Measurements from ENCODE around the gene MXRA8.

Gene MXRA8

DNA sequence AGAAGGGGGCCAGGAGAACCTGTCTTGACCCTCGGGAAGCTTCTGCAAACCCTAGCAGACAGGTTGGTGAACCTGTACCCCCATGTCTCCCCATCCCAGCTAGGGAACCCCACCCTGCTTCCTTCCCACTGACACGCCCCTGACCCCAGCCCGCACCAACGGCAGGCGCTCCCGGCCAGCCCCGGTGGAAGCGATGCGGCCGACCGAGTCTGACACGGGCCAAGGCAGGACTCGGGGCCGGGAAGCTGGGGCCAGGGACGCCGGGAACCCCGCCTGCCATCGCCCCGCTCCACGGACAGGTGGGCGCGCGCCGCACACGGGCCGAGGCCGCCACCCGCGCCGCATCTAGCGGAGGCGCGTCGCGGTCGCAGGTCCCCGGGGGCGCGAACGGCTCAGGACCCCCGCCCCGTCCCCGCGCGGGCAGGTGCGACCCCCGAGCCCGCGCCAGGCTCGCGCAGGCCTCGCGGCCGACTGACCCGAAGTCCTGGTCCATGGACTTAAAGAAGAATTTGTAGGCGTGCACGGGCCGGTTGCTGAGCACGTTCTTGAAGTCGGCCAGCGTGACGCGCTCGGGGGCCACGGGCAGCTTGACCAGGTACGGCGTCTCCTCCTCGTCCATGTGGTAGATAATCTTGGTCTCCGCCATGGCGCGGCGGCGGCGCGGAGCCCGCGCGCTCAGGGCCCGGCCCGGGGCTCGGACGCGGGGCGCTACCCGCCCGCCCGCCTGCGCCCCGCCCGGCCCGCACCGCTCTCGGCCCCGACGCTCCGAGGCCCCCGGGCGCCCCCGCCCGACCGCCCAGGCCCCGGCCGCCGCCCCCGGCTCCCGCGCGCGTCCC lies 9.7 kb downstream of the MXRA8 start:
- no peak for DNase-seq

DNA sequence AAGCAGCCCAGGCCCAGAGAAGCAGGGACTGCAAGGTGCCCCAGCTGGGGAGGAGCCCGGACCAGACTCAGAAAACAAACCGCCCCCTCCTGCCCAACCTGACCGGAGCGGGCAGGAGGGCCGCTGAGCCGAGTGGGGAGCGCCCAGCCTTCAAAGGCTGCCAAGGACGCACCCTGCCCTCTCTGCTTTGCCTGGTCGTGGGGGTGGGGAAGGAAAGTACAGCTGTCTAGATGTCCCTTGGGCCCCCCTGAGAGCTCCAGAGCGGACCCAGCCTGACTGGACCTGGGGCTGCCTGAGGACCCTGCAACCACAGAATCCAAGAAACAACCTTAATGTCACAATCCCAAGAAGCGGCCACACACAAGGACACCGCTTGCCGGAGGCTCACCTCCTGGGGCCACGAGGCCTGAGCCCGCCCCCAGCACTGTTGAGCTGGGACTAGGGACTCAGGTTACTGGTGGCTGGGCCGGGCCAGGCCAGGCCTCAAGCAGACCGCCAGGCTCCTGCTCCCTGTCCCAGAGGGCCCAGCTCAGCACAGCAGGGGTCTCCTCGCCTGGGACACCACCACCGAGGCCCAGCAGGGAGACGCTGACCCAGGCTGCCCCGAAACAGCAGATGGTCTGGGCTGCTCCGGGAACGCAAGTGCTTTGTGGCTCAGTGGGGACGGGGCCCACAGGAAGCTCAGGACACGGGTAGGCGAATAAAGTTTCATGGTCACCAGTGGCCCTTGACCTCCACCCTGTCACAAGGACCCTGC lies 10.5 kb downstream of the MXRA8 start:
- peak; percentile 88 for DNase-seq

DNA sequence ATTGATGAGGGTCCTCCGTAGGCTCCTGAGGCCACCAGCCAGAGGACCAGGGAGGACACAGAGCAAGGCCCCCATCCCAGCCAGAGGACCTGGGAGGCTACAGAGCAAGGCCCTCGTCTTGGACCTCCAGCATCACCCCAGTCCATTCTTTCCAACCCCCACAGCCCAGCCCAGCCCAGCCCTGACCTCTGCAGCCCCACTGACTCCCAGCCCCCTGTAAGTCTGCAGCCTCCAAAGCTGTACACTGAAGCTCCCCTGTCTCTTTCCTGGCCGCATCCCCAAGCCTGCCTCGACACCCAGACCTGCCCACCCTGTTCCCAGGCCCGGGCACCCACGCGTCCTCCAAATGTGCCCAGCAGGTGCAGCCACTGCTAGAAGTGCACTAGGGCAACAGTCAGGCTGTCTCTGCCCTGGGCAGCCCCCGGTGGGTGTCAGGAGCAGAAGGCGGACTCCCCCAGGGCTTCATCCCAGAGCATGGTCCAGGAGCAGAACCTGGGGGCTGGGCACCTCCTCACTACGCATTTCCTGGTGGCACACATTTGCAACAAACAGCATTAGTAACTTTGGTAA lies 11.2 kb downstream of the MXRA8 start:
- no peak for DNase-seq

DNA sequence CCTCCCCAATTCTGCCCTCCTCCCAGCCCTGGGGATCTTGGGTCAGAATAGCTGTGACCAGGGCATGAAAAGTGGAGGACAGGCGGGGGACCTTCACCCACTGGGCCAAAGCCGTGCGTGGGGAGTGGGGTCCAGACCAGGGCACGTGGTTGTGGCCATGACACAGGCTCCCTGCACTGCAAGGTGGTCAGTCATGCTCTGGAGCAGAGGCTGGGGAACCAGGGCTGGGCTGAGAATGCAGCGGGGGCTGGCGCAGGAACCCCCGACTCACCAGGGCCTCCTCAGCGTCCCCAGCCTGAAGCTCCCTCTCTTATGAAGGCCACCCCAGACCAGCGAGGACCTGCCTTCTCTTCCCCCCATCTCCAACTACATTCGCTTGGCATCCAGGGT lies 11.9 kb downstream of the MXRA8 start:
- DNase-seq = no peak

DNA sequence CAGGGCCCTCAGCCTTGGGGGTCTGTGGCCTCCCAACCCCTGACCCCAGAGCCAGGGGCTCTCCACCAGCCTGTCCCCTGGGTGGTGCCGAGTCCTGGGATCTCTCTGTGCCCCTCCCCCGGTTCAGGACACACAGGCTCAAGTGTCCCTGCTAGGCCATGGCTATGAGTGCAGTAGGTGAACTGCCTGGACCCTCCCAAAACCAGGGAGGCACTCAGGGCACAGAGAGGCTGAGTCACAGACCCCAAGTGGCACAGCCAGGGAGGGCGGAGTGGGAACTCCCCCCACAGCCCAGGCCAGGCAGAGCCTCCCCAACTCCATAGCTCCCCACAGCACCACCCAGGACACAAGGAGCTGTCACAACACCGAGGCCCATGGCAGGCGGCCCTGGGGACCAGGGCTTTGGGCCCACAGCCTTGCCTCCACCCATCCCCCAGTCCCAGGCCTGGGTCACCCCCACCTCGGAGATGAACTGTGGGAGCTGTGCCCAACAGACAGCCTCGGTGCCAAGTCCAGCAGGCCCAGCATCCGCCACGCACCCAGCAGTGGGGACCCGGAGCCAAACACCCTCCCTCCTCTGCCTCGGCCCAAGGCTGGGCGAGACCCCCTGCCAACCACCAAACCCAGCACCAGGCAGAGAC lies 12.4 kb downstream of the MXRA8 start:
- DNase-seq = no peak

DNA sequence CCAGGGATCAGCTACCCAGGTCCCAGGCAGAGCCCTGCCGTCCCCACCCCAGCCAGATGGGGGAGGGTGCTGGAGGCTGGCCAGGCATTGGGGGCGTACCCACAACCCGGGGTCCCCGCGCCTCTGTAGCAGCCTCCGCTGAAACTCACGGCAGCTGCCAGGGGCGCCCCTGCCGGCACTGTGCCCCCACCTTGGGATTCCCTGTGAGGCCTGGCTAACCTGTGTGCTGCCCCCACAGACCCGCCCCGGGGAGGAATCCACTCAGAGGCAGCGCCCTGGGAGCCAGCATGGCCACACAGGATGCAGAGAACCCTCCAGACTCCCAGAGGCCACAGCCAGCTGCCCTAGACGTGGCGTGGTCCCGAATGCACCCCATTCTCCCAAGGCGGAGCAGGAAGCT lies 13.0 kb downstream of the MXRA8 start:
- DNase-seq = no peak

DNA sequence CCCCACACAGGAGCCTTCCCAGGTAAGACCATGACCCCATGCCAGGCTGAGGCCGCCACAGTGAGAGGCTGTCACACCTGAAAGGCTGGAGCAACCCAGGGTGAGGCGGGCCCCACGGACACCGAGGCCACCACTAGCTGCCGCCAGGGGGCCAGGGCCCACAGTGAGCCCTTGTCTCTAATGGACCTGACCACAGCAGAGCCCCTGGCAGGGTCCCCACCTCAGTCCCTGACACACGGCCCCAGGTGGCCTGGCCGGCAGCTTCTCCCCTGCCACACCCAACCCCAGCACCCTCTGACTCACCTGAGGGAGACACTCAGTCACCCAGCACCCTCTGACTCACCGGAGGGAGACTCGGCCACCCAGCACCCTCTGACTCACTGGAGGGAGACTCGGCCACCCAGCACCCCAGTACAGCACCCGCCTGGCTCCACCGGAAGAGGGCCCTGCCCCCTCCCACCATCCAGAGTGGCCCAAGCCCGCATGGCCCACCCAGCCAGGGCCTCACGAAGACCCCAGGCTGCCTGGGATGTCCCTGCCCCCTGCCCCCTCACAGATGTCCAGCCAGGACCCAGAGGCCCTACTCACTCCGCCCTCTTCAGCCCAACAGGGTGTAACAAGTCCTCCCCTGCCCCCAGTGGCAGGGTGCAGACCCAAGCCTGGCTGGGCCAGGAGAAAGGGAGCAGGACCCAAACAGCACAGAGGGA lies 13.5 kb downstream of the MXRA8 start:
- DNase-seq = no peak

DNA sequence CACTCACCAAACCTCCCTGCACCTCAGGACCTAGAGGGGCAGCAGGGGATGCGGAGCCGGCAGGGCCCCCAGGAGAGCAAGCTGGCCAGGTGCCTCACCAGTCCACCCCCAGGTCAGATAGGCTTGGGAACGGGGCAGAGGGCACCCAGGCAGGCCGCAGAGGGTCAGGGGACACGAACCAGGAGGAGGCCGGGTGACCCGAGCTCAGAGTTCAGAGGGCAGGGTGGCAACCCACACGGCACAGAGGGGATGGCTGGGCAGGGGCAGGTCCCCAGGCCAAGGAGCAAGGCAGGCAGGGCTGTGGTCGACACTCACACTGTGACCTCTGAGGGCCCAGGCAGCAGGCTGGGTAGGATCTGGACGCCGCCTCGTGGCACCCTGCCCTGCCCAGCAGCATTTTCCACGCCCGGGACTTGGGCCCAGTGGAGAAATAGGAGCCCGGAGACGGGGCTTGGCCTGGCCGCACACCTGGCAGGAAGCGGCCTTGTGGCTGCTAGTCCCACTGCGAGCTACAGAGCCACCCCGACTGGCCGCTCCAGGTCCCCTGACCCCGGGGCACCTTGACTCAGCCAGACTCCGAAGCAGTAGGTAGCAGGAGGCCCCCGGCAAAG lies 14.4 kb downstream of the MXRA8 start:
- no peak for DNase-seq

DNA sequence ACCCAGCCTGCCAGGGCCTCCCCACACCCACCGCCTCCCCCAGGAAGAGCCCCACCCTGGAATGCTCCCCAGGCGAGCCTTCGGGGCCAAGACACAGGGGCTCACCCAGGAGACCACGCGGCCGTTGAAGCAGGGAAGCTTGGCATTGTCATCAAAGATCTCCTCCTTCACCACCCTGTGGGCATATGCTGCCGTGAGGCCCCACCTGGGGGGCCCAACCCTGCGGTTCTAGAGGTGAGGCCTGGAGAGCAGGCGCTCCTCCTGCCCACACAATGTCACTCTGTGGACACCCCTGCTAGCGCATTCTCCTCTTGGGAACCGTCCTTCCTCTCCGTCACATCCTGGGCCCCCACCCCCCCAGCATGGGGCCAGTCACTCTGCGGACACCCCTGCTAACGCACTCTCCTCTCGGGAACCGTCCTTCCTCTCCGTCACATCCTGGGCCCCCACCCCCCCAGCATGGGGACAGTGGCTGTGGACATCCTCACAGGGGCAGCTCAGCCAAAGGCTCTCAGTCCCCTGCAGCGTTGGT lies 15.7 kb downstream of the MXRA8 start:
- no peak for DNase-seq

DNA sequence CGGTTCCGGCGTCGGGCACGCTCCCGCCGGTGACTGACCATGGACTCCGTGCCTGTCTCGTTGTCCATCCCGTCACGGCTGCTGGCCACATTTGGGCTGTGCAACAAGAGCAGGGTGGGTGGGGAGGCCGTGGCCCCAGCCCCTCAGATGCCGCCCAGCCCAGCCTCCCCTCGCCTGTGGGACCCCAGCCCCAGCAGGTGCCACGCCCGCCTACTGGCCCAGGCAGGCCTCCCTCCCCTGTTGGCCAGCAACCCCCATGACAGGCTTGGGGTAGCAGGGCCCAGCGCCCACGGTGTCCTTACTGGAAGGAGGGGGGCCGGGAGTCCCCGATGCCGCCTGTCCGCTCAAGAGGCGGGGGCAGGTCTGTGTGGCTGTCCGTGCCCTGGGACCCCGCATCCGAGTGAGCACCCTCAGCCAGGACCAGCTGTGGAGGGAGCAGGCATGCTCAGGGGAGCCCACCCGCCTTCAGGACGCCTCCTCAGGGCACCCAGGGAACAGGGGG lies 16.2 kb downstream of the MXRA8 start:
- DNase-seq = no peak

DNA sequence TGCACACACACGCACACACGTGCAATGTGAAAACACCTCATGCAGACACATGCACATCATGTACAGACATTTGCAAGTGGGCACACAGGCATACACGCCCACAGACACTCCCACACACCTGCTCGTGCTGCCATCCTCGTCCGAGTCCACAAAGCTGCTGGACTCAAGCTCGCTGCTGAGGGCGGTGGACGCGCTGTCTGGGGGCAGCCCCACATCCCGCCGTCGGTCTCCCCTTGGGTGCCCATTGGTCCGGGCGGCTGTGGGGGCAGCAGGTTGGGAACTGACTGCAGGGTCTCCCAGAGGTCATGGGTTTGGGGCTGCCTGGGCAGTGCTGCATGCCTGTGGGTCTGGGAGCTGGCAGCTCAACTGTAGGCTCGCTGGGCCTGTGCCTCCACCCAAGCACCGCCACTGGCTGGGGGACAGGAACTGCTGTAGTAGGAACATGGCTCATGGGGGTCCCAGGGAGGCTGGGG lies 16.8 kb downstream of the MXRA8 start:
- no peak for DNase-seq

DNA sequence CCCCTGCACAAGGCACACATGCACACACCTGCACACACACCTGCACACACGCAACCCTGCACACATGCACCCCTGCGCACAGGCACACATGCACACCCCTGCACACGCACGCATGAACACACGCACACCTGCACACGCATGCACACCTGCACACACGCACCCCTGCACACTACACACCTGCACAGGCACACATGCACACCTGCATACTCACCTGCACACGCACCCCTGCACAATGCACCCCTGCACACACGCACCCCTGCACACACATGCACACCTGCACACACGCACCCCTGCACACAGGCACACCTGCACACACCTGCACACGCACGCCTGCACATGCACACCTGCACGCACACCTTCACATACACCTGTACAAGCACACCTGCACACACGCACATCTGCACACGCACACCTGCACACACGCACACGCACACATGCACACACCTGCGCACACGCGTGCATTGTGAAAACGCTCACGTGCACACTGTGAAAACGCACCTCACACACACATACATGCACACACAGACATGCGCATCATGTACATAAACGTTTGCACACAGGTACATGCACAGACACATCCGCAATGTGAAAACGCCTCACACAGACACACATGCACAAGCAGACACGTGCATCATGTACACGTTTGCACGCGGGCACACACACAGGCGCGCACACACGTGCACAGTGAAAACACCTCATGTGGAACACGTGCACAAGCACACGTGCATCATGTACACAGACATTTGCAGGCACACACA lies 17.4 kb downstream of the MXRA8 start:
- DNase-seq = no peak

DNA sequence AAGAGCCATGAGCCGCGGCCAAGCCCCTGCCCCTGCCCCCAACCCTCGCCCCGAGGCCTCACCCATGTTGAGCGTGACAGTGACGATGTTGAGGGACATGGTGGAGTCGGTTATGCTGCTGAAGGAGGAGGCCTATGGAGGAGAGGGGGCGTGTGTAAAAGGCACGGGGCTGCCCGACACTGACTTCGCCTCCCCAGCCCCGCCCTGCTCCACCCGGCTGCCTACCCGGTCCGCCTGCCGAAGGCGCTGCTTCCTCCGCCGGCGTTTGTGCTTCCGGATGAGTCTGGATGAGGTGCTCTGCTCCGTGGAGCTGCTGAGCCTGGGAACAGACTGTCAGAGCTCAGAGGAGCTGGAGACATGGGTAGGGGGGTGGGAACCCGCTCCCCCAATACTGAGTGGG lies 18.2 kb downstream of the MXRA8 start:
- no peak for DNase-seq

DNA sequence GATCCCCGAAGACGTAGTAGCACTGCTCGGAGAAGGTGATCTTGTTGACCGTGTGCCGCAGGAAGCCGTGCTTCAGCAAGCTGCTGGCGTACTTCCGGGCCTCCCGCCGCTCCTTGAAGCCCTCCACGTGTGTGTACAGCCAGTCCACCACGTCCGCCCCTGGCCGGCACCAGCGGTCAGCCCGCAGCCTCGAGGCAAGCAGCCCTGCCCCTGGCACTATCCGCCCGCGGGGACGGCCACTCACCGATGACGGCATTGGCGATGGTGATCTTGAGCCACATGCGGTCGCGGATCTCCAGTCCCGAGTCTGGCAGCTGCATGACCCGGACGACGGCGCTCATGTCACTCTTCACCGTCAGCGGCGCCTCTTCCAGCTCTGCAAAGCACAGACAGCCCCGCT lies 20.1 kb downstream of the MXRA8 start:
- no peak for DNase-seq

DNA sequence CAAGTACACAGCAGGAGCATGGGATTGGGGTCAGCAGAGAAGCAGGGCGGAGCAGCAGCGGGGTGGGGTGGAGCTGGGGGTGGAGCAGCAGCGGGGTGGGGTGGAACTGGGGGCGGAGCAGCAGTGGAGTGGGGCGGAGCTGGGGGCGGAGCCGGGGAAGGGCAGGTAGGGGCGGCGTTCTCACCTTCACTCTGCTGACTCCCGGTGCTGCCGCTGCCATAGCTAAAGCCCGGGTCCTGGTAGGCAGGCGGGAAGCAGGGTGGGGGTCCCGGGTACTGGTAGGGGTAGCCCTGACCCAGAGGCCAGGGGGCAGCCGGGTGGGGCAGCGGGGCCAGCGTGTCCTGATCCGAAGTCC lies 20.6 kb downstream of the MXRA8 start:
- DNase-seq = no peak

DNA sequence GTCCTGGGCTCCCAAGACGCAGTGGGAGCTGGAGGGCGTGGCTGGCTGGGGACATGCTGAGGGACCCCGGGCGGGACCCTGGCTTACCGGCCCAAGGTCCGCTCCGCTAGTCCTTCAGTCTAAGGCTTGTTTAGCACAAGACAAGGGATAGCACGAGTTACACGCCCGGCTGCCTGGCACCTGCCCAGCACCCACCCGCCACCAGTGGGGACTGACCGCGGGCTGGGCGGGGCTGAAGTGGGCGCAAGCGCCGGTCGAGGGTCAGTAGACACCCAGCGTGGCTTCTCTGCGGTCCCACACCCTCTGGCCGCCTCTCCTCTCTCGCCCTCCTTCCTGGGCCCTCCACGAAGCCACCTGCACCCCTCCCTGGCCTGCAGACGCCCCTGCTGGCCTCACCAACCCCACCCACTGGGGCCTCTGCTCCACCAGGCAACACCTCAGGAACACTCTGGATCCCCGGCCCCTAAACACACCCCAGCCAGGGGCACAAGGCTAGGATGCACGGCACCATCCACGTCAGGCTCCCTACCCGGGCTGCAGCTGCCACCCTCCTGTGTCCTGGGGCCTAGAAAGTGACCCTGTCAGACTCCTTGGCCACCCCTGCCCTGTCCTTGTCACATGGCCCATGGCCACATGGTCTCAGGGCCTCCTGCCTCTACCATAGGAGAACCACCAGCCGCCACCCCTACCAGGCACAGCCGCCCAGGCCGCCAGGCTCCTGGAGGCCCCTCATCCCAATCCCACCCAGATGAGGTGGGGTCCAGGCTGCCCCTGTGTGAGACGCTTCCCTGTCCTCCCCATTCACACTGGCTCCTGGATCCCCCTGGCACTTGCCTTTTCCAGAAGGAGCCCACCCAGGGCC lies 21.2 kb downstream of the MXRA8 start:
- DNase-seq = no peak

DNA sequence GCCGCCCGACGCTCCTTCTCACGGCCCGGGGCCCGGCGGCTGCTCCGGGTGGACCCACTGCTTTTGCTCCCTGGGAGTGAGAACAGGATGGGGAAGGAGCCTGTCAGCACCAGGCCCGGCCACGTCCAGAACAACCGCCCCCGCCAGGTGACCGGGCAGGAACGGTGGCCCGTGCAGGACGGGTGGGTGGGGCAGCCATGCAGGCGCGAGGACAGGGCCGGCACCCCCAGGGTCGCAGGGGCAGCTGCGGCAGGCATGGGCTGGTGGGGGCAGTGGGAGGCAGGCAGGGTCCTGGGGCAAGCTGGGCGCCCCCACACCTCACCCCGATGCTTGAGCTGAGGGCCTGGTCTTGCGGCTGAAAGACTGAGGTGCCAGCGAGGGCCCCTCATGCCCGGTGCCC lies 21.9 kb downstream of the MXRA8 start:
- no peak for DNase-seq

DNA sequence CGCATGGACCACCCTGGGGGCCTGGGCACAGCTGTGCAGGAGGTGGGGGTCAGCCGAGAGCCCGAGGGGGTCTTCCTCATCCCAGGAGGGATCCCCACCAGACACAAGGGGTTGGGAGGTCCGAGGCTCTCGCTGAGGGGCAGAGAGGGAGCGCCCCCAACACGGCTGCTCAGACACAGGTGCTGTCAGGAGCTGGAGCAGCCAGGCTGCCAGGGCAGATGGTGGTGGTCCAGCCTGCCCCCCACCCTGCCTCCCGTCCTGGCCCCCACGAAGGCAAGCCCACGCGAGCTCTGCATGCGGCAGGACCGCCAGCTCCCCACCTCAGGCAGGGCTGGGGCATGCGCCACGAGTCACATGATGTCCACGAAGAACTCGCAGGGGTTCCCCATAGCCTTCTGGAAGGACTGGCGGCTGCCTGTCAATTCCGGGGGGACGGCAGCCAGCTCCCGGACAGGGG lies 22.5 kb downstream of the MXRA8 start:
- DNase-seq = no peak

DNA sequence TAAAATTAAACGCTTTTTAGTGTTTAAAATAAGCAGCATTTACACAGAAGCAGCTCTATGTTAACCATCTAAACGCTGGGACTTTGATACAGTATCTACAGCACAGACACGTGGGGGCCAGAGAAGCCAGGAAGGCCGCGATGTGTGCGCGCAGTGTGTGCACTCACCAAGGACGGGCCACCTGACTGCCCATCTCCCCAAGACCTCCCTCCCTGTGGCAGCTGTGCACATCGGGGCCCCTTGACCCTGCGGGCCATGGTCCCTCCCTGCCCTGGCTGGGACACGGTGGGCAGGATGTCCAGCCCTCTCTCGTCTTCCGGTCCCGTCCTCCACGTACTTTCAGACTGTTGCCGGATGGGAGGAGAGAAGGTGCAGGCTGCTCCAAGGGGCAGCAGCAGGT lies 23.1 kb downstream of the MXRA8 start:
- DNase-seq = no peak

DNA sequence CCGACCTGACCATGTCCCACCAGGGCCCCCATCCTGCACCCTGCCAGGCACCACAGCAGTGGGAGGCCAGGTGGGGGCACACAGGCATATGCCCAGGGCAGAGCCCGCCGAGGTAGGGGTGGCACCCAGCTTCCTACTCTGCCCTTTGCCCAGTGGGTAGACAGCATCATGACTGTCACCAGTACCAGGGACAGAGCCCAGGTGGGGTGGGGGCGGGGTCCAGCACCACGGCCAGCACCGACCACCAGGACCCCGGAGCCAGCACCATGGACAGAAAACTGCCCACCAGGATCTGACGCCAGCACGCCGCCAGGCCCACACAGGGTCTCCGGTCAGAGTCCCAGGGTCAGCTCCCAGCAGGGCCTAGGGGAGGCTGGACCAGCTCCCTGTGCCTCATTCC lies 23.5 kb downstream of the MXRA8 start:
- no peak for DNase-seq

All from NCI-H510A treated with DMSO at 0.1 percent for 48 hours (cell line).